ENCODE measurements around the gene NLN. TPM values are rescaled to one million over a fixed set of nuclear protein-coding genes. Genes with fewer than 3 reads are reported as not detected.

NLN gene
- total RNA-seq, 1 donor from 2014 or later, result 13.8 TPM

- H3K4me1 ChIP-seq, result no peaks in the 10 kb centered on the region
- ATAC-seq, result no peak
- H3K4me3 ChIP-seq, result no peak overlapping the region
These were observed 155.0 kb downstream of the NLN start for GRCh38 chr5:65876970-65877369.

More at GRCh38 chr5:65876970-65877369, 155.0 kb downstream of the NLN start:
- Histone ChIP-seq H3K27me3 (ENCODE audit: low read depth) (no peaks in the 10 kb centered on the region), H3K9me3 (no peaks in the 10 kb centered on the region), H3K36me3 (no peaks in the 10 kb centered on the region), H3K27ac (no peak overlapping the region)
- no peak for DNase-seq
- intact Hi-C loops (cut with DNase I), result no loop called here
- TF ChIP-seq CTCF (IDR thresholded peaks at IDR 0.05), result no peak

Other genes with a start within 250 kb of the NLN start
- gene ADAMTS6, start 240.3 kb upstream of the NLN start, total RNA-seq, result 3.0 TPM
- gene CENPK, start 159.0 kb upstream of the NLN start, total RNA-seq, result 2.9 TPM
- 39.2 TPM for gene PPWD1, start 158.9 kb upstream of the NLN start, total RNA-seq
- 15.8 TPM for gene TRIM23, start 97.9 kb upstream of the NLN start, total RNA-seq
- gene SHLD3, start 97.2 kb upstream of the NLN start, total RNA-seq, result 3.4 TPM
- gene TRAPPC13, start 97.2 kb upstream of the NLN start, total RNA-seq, result 21.5 TPM
- gene SGTB, start 96 bp upstream of the NLN start, total RNA-seq, result 9.2 TPM
- gene ERBIN, start 204.4 kb downstream of the NLN start, total RNA-seq, result 68.2 TPM